ENCODE data around the gene KAZN. TPM values are rescaled to one million over a fixed set of nuclear protein-coding genes. Genes with fewer than 3 reads are reported as not detected.

KAZN gene
- polyA plus RNA-seq, 2 of the 4 experiments (the other 2 are of a cell fraction) = 1.3 to 1.9 TPM

- H3K9me3 ChIP-seq = no peaks in the 10 kb centered on the region
- H3K4me3 ChIP-seq = no peak overlapping the region
- no peak for ATAC-seq
- no peak overlapping the region for H3K4me2 ChIP-seq
- H3K4me1 ChIP-seq = no peaks in the 10 kb centered on the region; the same call in 2 of the 3 replicates
- CTCF ChIA-PET = no interaction called here
- DNase-seq (ENCODE audit: low read depth in 1 of 2, low spot score in 1 of 2) = no peak
- WGBS (ENCODE audit: missing lambda C conversion rate) = 92% methylated on average over 11 of the region's 13 CpGs
- FAIRE-seq = no peak
- POLR2A ChIA-PET = no interaction called here
- TF ChIP-seq ESRRA (IDR thresholded peaks at IDR 0.05; ENCODE audit: borderline replicate concordance, low read length) = no peak
- TF ChIP-seq NFE2L2 (conservative IDR thresholded peaks at IDR 0.05; ENCODE audit: low read length) = no peak
- TF ChIP-seq CBX8 (IDR thresholded peaks at IDR 0.05) = no peak
- TF ChIP-seq KDM1A (IDR thresholded peaks at IDR 0.05; ENCODE audit: low read depth) = no peak
- no peak for TF ChIP-seq NPAS2 (CRISPR knock-in tag; IDR thresholded peaks at IDR 0.05; ENCODE audit: borderline replicate concordance)
- no peak for TF ChIP-seq E2F6 (IDR thresholded peaks at IDR 0.05; ENCODE audit: borderline replicate concordance, low read depth)
- no peak for TF ChIP-seq FOSB (CRISPR knock-in tag; IDR thresholded peaks at IDR 0.05)
- no peak for TF ChIP-seq REST (IDR thresholded peaks at IDR 0.05)
- TF ChIP-seq ZC3H11A (IDR thresholded peaks at IDR 0.05) = no peak
- TF ChIP-seq RAD21 (conservative IDR thresholded peaks at IDR 0.05 in 1 of 2, IDR thresholded peaks at IDR 0.05 in 1 of 2) = no peak
- H3K27ac ChIP-seq = no peak overlapping the region
Observed at GRCh38 chr1:14993414-14993813, 394.9 kb downstream of the KAZN start.

GRCh38 chr1:14994148-14994547 lies 395.7 kb downstream of the KAZN start:
- no peak for DNase-seq (ENCODE audit: low read depth in 1 of 2, low spot score in 1 of 2)
- no peak overlapping the region for H3K4me2 ChIP-seq
- no peak for TF ChIP-seq HES2 (IDR thresholded peaks at IDR 0.05)
- no peak for TF ChIP-seq KDM1A (IDR thresholded peaks at IDR 0.05; ENCODE audit: low read depth)
- TF ChIP-seq ZFP36 (IDR thresholded peaks at IDR 0.05; ENCODE audit: borderline replicate concordance, partially characterized antibody) = no peak
- TF ChIP-seq FOSB (CRISPR knock-in tag; IDR thresholded peaks at IDR 0.05) = no peak
- no peak for FAIRE-seq
- ChIA-PET CTCF (no interaction called here), POLR2A (no interaction called here)
- no peak overlapping the region for H3K4me3 ChIP-seq
- 87% methylated on average over 4 of the region's 7 CpGs for WGBS (ENCODE audit: missing lambda C conversion rate)
- H3K9me3 ChIP-seq = no peaks in the 10 kb centered on the region
- no peaks in the 10 kb centered on the region; the same call in 2 of the 3 replicates for H3K4me1 ChIP-seq
- H3K27ac ChIP-seq = no peak overlapping the region
- no peak for ATAC-seq

GRCh38 chr1:14994841-14995437 lies 396.5 kb downstream of the KAZN start:
- Histone ChIP-seq H3K9me3 (no peaks in the 10 kb centered on the region), H3K27ac (no peak overlapping the region), H3K4me3 (no peak overlapping the region), H3K4me1 (no peaks in the 10 kb centered on the region; the same call in 2 of the 3 replicates), H3K4me2 (no peak overlapping the region)
- CTCF ChIA-PET = no interaction called here
- TF ChIP-seq BCL3 (IDR thresholded peaks at IDR 0.05) (no peak), CEBPB (IDR thresholded peaks at IDR 0.05) (no peak), NR3C1 (IDR thresholded peaks at IDR 0.05) (no peak), FOXS1 (CRISPR knock-in tag; IDR thresholded peaks at IDR 0.05) (no peak), CBX8 (IDR thresholded peaks at IDR 0.05) (no peak), REST (IDR thresholded peaks at IDR 0.05) (no peak), RNF2 (IDR thresholded peaks at IDR 0.05; ENCODE audit: borderline replicate concordance, low read depth) (no peak), HOXB13 (CRISPR knock-in tag; IDR thresholded peaks at IDR 0.05; ENCODE audit: low read depth) (no peak), EHMT2 (IDR thresholded peaks at IDR 0.05; ENCODE audit: low read depth) (no peak), SMC3 (IDR thresholded peaks at IDR 0.05) (no peak), RAD21 (conservative IDR thresholded peaks at IDR 0.05 in 1 of 2, IDR thresholded peaks at IDR 0.05 in 1 of 2) (no peak)
- POLR2A ChIA-PET = no interaction called here
- no peak for DNase-seq (ENCODE audit: low read depth in 1 of 2, low spot score in 1 of 2)
- WGBS (ENCODE audit: missing lambda C conversion rate) = 53% methylated on average over 6 of the region's 9 CpGs
- no peak for ATAC-seq
- FAIRE-seq = no peak

Measured in A549 (cell line).